PC-9 (cell line): ENCODE data around the gene KCNJ15.

ENCODE experiments used
- CTCF ChIP-seq: fragments of 200-600 bp; sonication (generic); conservative IDR thresholded peaks from 2 replicates; pipeline ENCODE4 v1.6.1; 2017; ENCODE audit warnings: mixed run types, antibody characterized with exemption, mild to moderate bottlenecking, moderate library complexity
- EZH2 ChIP-seq: fragments of 200-600 bp; sonication (generic); IDR thresholded peaks from 2 replicates; pipeline ENCODE4 v1.8.0; 2017; ENCODE audit warnings: antibody characterized with exemption, low read depth

DNA sequence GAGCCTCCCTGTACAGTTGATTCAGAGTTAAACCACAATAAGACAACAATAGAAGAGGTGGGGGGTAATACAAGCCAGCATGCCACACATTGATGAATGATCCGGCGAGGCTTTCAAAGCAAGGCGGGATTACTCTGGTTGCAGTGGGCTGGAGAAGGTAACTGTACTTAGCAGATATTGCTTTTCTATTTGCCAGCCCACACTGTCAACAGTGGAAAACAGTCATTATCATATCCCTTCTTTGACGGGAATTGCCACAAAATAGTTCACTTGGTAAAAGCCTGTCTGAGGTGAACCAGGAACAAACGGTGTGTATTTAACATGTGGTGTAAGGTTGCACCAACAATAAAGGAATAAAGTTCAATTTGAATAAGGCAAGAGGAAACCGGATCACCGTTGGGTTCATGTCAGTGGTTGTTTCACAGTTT, 5.8 kb upstream of the KCNJ15 start:
- TF ChIP-seq CTCF (no peak), EZH2 (no peak)
